ENCODE results near the gene ABCC5.

ABCC5 gene

GRCh38 chr3:183975981-183976662 lies 41.6 kb downstream of the ABCC5 start:
- DNase-seq (ENCODE audit: low read depth), result peak; percentile 9

GRCh38 chr3:183968666-183969245 lies 48.9 kb downstream of the ABCC5 start:
- no peak for DNase-seq (ENCODE audit: low read depth)

DNA sequence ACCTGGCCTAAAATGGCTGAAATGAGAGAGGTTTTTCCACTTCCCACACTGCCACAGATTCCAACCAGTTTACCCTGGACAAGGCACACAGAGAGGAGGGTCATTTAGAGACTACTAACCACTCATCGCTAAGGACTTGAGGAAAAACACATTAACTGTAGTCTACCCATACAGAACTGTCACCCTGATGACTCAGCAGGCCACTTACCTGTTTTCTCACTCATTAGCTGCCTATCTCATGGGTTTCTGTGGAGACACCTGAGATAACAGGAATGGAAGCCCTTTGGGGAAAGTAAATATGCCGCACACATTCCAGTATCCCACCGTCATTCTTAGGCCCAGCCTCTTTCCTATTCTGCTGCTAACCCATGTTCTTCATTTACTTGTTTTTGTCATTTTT lies 50.0 kb downstream of the ABCC5 start:
- DNase-seq (ENCODE audit: low read depth), result no peak

DNA sequence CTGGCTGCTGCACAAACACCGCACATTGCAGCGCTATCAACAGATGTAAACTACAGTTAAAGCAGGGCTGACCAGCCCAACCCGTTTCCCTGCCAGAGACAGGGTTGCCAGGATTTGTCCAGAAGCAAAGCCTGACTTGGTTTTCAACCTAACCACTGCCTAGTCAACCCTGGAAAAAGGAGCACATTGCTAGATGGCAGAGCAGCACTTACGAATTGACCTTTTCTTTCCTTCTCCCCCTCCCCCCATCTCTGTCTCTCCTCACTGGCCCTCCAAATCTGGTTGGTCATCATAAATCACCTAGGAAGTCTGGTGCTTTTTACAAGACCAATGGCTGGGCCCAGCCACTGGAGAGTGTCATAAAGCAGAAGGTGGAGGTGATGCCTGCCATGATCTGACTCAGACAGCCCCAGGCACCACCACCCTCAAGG lies 51.3 kb downstream of the ABCC5 start:
- no peak for DNase-seq (ENCODE audit: low read depth)

DNA sequence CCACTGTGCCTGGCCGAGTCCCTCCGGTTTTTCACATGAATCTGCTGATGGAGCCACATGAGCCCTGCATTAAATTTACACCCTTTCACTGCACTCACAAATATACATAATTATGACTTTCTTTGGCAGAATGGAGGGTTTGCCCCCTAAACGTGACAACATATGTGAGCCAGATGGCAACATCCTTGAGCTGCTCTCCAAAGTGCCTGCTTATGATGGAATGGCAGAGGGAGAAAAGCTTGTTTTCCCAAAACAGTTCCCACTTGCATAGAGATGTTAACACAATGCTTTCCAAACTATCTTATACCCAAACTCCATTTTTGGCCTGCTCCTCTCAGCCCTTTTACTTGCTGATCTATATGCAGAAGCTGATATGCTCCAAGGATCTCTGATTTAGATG lies 54.9 kb downstream of the ABCC5 start:
- no peak for DNase-seq (ENCODE audit: low read depth)

- no peak for DNase-seq (ENCODE audit: low read depth)
Measured at GRCh38 chr3:183959214-183959613, 58.5 kb downstream of the ABCC5 start.

DNA sequence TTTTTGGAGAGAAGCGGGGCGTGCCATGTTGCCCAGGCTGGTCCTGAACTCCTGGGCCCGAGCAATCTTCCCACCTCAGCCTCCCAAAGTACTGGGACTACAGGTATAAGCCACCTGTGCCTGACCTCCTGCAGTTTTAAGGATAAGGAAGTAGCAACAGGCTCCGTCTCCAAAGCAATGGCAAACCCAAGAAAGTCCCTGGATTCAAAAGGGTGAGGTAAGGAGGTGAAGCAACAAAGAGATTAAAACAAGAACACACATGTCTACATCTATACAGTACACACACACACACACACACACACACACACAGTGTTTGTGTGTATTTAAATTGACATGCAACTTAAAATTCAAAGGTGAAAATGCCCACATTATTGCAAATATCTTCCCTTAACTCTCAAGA lies 58.9 kb downstream of the ABCC5 start:
- DNase-seq (ENCODE audit: low read depth), result no peak

DNA sequence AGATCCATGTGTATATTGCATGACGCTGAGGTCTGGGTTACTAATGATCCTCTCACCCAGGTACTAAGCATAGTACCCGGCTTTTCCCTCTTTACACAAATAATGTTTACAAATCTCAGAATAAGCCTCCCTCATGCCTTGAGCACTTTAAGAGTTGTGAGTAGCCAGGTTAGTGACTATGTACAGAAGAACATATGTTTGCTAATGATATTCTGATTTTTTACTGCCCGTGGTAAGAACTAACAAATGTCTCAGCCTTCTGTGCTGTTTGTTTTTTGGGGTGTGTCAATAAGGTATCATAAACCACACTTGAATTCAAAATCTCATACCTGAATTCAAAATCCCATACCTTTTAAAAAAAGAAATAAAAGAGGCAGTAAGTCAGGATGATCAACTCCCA lies 59.5 kb downstream of the ABCC5 start:
- DNase-seq (ENCODE audit: low read depth), result no peak

DNA sequence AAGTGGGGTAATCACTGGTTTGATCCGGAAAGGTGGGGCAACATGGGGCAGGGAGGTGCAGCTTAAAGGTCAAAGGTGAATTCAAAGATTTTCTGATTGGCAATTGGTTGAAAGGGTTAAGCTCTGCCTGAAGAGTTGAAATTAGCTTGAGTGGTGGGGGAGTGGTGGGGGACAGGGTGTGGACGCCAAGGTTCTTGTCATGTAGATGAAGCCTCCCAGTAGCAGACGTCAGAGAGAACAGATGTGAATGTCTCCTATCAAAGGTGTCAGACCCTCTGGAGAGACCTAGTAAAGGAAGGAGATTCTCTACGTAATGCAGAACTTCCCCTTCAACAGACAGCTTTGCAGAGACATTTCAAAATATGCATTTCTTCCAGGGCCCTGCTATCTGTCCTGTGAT lies 62.8 kb downstream of the ABCC5 start:
- no peak for DNase-seq (ENCODE audit: low read depth)

GRCh38 chr3:183953471-183954070 lies 64.1 kb downstream of the ABCC5 start:
- DNase-seq (ENCODE audit: low read depth), result no peak

DNA sequence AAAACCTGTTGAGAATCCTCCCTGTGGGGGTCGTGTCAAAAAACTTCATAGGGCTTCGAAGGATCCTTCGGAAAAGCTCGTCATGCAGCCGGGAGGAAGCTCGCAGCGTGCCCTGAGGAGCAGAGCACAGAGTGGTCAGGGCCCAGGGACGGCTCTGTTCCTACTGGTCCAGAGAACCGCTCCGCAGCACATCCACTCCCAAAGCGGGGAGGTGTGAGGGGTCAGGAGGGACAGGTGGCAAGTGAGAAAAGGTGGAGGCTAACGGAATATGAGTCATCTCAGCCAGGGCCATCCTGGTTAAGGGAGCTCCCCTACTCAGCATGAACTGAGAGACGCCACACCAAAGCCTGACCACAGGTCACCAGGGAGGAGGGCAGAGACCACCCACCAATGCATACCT lies 66.2 kb downstream of the ABCC5 start:
- DNase-seq (ENCODE audit: low read depth), result no peak

DNA sequence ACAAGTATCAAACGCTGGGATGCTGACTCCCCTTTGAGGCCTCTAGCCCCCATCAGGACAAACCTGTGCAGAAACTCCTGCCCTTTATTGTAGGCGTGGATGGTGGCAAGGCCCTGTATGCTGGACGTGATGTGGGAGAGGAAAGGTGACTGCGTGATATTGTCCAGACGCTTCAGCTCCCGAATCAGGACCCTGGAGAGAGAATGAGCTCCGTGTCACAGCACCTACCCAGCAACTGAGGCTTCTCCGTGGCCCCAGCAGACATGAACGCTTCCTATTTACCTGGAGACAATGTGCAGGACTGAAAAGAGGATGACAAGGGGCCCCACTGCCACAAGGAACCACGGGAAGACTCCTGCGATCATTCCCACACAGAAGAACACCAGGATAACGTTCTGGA lies 68.0 kb downstream of the ABCC5 start:
- no peak for DNase-seq (ENCODE audit: low read depth)

DNA sequence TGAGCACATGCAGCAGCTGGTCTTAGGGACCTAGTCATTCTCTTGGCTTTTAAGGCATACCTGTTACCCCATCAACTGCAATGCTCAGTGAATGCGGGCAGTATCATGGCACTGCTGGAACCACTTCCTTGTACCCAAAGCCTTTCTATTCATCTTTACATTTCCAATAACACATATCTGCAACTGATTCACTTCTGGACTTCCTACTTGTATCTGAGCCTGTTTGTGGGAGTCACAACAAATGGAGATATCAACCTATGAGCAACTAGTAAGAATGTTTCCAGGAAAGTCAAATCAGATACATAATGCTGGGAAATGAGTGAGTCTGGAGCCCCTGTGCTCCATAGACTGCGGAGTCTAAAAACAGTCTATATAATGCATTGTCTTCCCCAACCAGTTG lies 71.6 kb downstream of the ABCC5 start:
- no peak for DNase-seq (ENCODE audit: low read depth)

GRCh38 chr3:183944775-183945174 lies 72.9 kb downstream of the ABCC5 start:
- DNase-seq (ENCODE audit: low read depth), result no peak

DNA sequence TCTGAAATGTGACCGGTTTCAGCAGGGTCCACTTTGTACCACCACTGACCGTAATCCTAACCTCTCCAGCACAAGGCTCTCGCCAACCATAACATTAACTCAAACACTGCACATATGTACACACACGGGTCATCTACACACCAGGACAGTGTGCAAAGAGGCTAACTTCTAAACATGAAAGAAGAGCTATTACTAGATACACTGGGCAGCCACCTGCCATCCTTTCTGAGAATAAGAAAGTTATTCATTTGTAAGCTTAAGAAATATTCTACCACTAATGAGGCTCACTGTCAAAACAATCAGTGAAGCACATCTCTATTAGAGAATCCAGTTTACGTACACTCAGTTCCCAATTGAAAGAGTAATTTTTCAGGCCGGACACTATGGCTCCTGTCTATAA lies 73.9 kb downstream of the ABCC5 start:
- no peak for DNase-seq (ENCODE audit: low read depth)

- no peak for DNase-seq (ENCODE audit: low read depth)
Measured at GRCh38 chr3:183941216-183941615, 76.5 kb downstream of the ABCC5 start.

GRCh38 chr3:183937601-183938286 lies 79.9 kb downstream of the ABCC5 start:
- DNase-seq (ENCODE audit: low read depth), result no peak

- DNase-seq (ENCODE audit: low read depth), result no peak
Measured at GRCh38 chr3:183933160-183933559, 84.5 kb downstream of the ABCC5 start.

DNA sequence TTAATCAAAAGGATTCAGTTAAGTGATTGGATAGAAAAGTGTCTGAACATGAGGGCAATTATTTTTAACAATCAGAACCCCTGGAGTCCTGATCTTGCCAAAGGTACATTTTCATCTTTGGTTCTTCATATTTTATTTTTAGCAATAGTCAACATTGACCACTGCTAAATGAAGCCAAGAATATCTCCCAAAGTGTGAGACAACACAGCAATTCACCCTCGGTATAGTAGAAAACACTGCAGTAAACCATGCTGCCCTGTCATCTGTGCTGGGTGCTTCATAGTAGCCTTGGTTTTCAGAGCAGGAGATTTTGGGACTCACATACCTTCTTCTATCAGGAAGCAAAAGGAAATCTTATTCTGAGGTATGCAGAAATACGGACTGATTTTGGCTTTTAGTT lies 85.8 kb downstream of the ABCC5 start:
- no peak for DNase-seq (ENCODE audit: low read depth)

DNA sequence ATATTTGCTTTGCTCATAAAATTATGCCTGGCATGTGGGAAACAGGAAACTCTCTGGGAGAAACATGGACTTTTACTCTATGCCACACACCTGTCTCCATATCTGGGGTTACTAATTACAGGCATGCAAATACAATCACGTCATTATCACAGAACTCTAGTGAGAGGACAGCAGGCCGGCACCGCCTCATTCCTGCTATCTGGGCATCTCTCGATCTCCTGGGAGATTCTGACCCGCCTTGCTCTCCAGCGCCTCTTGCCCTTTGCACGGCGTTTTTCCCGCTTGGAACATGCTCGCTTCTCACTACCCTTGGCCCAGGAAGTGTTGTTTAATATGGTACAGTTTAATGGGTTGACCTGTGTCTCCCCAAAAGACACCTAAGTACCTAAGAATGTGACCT lies 87.6 kb downstream of the ABCC5 start:
- no peak for DNase-seq (ENCODE audit: low read depth)

DNA sequence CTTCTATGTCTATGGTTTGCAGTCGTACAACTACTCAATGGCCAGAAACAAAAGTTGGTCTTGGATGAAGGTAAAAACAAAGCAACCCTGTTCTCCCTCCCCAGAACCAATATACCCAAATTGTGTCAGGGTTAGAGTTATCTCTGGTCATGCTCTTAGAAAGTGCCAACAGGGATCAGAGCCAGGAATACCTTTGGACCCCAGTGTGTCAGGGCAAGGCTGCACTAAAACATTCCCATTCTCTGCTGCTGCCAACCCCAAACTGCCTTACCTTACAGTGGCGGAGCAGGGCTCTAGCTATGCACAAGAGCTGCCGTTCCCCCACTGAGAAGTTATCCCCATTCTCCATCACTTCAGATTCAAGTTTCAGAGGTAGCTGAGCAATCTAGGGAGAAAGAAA lies 90.6 kb downstream of the ABCC5 start:
- no peak for DNase-seq (ENCODE audit: low read depth)

DNA sequence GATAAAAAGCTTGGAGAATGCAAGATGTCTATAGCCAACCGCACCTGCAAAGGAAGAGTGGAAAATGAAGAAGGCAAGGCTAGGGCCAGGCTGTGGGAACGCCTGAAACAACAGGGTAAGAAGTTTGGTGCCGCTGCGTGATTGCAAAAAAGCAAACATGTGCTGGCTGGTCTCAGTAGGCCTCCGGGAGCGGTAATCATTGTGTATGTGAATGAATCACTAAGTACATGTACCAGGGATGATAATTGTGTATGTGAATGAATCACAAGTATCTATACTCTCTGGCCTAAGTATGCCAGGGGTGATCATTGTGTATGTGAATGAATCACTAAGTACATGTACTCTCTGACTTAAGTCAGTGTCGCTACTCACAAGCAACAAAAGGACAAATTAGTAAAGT lies 92.7 kb downstream of the ABCC5 start:
- DNase-seq (ENCODE audit: low read depth), result no peak

- DNase-seq (ENCODE audit: low read depth), result no peak
Measured at GRCh38 chr3:183924543-183924942, 93.1 kb downstream of the ABCC5 start.

Data from HS-27A (cell line).